ENCODE data around the gene RAD18.

The RAD18 gene

DNA sequence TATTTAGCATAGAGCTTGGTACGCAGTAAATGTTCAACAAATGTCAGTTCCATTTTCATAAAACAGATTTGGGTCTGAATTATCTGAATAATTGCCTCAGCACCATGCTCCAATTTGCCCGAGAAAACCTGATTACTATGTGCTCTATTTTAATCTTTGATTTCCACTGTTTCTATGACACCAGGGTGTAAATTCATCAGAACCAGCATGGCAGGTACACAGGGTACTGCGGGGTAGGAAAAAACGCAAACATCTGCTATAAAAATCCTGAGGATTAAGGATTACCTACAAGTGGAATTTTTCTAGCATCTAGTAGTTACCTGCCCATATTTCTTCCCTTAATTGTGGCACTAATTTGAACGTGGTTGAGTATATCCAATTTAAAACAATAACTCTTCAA, 70.3 kb downstream of the RAD18 start:
- Histone ChIP-seq H3K36me3 (ENCODE audit: insufficient read depth, low read length) (no peaks in the 10 kb centered on the region), H3K27ac (no peak overlapping the region), H3K9ac (ENCODE audit: insufficient read length) (no peak overlapping the region), H3K4me3 (no peak overlapping the region), H3K9me3 (ENCODE audit: low read depth, low read length) (no peaks in the 10 kb centered on the region)
- no peak for TF ChIP-seq FOXP2 (optimal IDR thresholded peaks at IDR 0.05; ENCODE audit: control extremely low read depth, extremely low read length, insufficient read depth)
- no peak for TF ChIP-seq EZH2 (IDR thresholded peaks at IDR 0.05)
- TF ChIP-seq POLR2AphosphoS5 (IDR thresholded peaks at IDR 0.05; ENCODE audit: borderline replicate concordance, low read depth, low read length), result no peak
- no peak for DNase-seq (ENCODE audit: low read depth, low spot score)

DNA sequence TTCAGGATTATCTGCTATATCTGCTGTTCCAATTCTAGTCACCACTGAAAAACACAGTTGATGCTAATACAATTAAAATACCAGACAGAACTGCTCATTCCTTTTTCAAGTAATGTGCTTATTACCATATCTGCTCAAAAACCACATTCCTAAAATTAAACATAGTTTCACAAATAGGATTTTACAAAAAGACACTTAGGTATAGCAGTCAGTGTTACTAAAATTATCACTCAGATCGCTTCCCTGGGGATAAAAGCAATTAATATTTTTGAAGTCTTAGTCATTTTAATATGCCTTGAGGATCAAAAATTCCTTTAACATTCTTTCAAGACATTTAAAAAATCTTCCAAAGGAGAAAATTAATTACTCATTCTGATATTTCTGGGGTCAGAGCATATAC, 71.5 kb downstream of the RAD18 start:
- no peak overlapping the region for H3K27ac ChIP-seq
- TF ChIP-seq POLR2AphosphoS5 (IDR thresholded peaks at IDR 0.05; ENCODE audit: borderline replicate concordance, low read depth, low read length) (no peak), EZH2 (IDR thresholded peaks at IDR 0.05) (no peak), FOXP2 (optimal IDR thresholded peaks at IDR 0.05; ENCODE audit: control extremely low read depth, extremely low read length, insufficient read depth) (no peak)

DNA sequence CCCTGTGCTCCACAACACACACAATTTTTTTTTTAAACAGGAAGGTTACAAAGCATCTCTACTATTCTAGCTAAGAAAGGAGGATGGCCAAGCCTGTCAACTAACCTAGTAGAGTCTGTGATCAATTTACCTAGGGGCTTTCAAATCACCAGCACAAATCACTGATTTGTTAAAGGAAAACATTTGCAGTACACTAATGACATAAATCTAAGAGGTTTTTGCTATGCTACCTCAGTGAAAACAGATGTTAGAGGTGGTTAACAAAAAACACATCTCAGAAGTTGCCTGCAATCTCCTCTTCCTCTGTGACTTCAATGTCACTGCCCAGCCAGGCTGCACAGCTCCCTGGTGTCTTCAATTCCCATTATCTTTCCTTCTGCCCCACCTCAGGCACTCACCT, 72.0 kb downstream of the RAD18 start:
- TF ChIP-seq EZH2 (IDR thresholded peaks at IDR 0.05) (no peak), FOXP2 (optimal IDR thresholded peaks at IDR 0.05; ENCODE audit: control extremely low read depth, extremely low read length, insufficient read depth) (no peak), POLR2AphosphoS5 (IDR thresholded peaks at IDR 0.05; ENCODE audit: borderline replicate concordance, low read depth, low read length) (no peak)
- Histone ChIP-seq H3K4me3 (no peak overlapping the region), H3K27ac (no peak overlapping the region), H3K9me3 (ENCODE audit: low read depth, low read length) (no peaks in the 10 kb centered on the region), H3K9ac (ENCODE audit: insufficient read length) (no peak overlapping the region), H3K36me3 (ENCODE audit: insufficient read depth, low read length) (no peaks in the 10 kb centered on the region)
- no peak for DNase-seq (ENCODE audit: low read depth, low spot score)

More for the DNA sequence above, 71.5 kb downstream of the RAD18 start:
- Histone ChIP-seq H3K9ac (ENCODE audit: insufficient read length) (no peak overlapping the region), H3K36me3 (ENCODE audit: insufficient read depth, low read length) (no peaks in the 10 kb centered on the region), H3K9me3 (ENCODE audit: low read depth, low read length) (no peaks in the 10 kb centered on the region), H3K4me3 (no peak overlapping the region)
- DNase-seq (ENCODE audit: low read depth, low spot score), result no peak

GRCh38 chr3:8888301-8888915, 74.9 kb downstream of the RAD18 start:
- H3K36me3 ChIP-seq (ENCODE audit: insufficient read depth, low read length), result no peaks in the 10 kb centered on the region; the same call in 1 of the 2 replicates
- no peak for DNase-seq (ENCODE audit: low read depth, low spot score)

GRCh38 chr3:8887435-8888300, 75.6 kb downstream of the RAD18 start:
- no peak overlapping the region for H3K4me3 ChIP-seq
- H3K27ac ChIP-seq, result no peak overlapping the region
- no peaks in the 10 kb centered on the region for H3K9me3 ChIP-seq (ENCODE audit: low read depth, low read length)
- no peak for TF ChIP-seq EZH2 (IDR thresholded peaks at IDR 0.05)
- no peak for TF ChIP-seq POLR2AphosphoS5 (IDR thresholded peaks at IDR 0.05; ENCODE audit: borderline replicate concordance, low read depth, low read length)
- no peak for TF ChIP-seq FOXP2 (optimal IDR thresholded peaks at IDR 0.05; ENCODE audit: control extremely low read depth, extremely low read length, insufficient read depth)
- no peak overlapping the region for H3K9ac ChIP-seq (ENCODE audit: insufficient read length)
- no peak for DNase-seq (ENCODE audit: low read depth, low spot score)
- H3K36me3 ChIP-seq (ENCODE audit: insufficient read depth, low read length), result no peaks in the 10 kb centered on the region; the same call in 1 of the 2 replicates

More at GRCh38 chr3:8888301-8888915, 74.9 kb downstream of the RAD18 start:
- no peak overlapping the region for H3K4me3 ChIP-seq
- no peaks in the 10 kb centered on the region for H3K9me3 ChIP-seq (ENCODE audit: low read depth, low read length)
- H3K27ac ChIP-seq, result no peak overlapping the region
- H3K9ac ChIP-seq (ENCODE audit: insufficient read length), result no peak overlapping the region
- TF ChIP-seq POLR2AphosphoS5 (IDR thresholded peaks at IDR 0.05; ENCODE audit: borderline replicate concordance, low read depth, low read length) (no peak), FOXP2 (optimal IDR thresholded peaks at IDR 0.05; ENCODE audit: control extremely low read depth, extremely low read length, insufficient read depth) (no peak), EZH2 (IDR thresholded peaks at IDR 0.05) (no peak)

DNA sequence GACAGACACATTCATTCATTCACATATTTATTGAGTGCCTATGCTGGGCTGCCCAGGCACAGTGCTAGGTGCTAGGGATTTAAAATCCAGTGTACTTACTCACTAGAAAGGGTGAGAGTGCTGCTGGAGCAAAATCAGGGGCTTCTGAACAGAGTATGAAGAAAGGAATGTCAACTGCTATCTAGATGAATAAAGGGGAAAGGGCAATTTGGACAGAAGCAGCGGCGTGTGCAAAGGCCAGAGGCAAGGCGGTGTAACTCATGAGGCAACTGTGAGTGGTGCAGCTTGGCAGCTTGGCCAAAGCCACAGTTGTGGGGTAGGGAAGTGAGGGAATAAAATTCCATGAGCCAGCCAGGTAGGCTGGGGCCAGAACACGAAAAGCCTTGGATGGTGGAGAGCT, 76.7 kb downstream of the RAD18 start:
- H3K9ac ChIP-seq (ENCODE audit: insufficient read length), result no peak overlapping the region
- no peaks in the 10 kb centered on the region for H3K9me3 ChIP-seq (ENCODE audit: low read depth, low read length)
- DNase-seq (ENCODE audit: low read depth, low spot score), result no peak
- no peak overlapping the region for H3K4me3 ChIP-seq
- TF ChIP-seq EZH2 (IDR thresholded peaks at IDR 0.05), result no peak
- no peak for TF ChIP-seq POLR2AphosphoS5 (IDR thresholded peaks at IDR 0.05; ENCODE audit: borderline replicate concordance, low read depth, low read length)
- TF ChIP-seq FOXP2 (optimal IDR thresholded peaks at IDR 0.05; ENCODE audit: control extremely low read depth, extremely low read length, insufficient read depth), result no peak
- H3K27ac ChIP-seq, result no peak overlapping the region
- no peaks in the 10 kb centered on the region; the same call in 1 of the 2 replicates for H3K36me3 ChIP-seq (ENCODE audit: insufficient read depth, low read length)

DNA sequence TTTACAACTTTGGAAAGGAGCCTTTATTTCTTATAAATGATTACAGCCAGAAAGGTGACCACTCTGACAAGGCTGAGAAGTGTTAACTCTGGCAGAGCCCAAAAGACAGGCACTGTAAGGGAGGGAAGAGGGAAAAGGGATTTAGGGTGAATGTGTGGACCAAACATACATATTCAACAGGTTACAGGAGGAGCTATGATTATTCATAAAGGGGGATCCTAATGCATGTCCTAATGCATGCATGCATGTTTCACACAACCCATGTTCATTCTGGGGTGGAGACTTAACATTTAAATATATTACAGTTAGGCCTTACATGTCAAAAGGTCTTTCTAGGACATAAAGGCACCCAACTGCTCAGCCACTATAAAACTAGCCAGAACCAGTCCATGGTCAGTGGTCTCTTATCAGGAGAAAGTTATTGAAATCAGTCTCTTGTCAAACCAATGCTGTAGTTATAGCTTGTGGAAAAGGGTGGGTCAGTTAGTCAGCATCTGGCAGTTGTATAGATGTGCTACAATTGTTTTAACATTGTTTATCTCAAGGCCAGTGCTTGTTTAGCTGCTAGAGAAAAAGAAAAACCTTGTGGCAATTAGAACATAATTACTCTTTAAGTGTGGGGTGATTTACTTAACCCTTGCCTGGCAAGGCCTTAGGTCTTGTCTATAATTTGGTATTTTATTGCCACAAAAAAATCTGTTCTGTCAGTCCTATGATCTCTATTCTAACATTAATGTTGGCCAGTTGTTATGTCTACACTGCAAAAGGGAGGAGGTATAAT, 77.5 kb downstream of the RAD18 start:
- Histone ChIP-seq H3K4me3 (no peak overlapping the region), H3K9ac (ENCODE audit: insufficient read length) (no peak overlapping the region), H3K27ac (no peak overlapping the region), H3K9me3 (ENCODE audit: low read depth, low read length) (no peaks in the 10 kb centered on the region), H3K36me3 (ENCODE audit: insufficient read depth, low read length) (no peaks in the 10 kb centered on the region; the same call in 1 of the 2 replicates)
- no peak for DNase-seq (ENCODE audit: low read depth, low spot score)
- TF ChIP-seq EZH2 (IDR thresholded peaks at IDR 0.05) (no peak), FOXP2 (optimal IDR thresholded peaks at IDR 0.05; ENCODE audit: control extremely low read depth, extremely low read length, insufficient read depth) (no peak), POLR2AphosphoS5 (IDR thresholded peaks at IDR 0.05; ENCODE audit: borderline replicate concordance, low read depth, low read length) (no peak)

Data from SK-N-MC (cell line).